Common myeloid progenitor, CD34-positive (primary cell): Measurements from ENCODE around the gene CPA1.

Experiments used
- CTCF ChIA-PET: fragments of 350-600 bp; sonication (Branson Sonifier 250); formaldehyde crosslinking; loops from one replicate; lab custom pipeline; 2021; ENCODE audit warnings: antibody characterized with exemption; lab: Charles Lee
- POLR2A ChIA-PET: fragments of 350-600 bp; sonication (Branson Sonifier 250); formaldehyde crosslinking; loops from one replicate; lab custom pipeline; 2021; ENCODE audit warnings: antibody characterized with exemption; lab: Charles Lee
- DNase-seq, 3 donors: peaks; one replicate each; pipeline versions ENCODE4 v3.0.0 to v3.0.0-alpha.2; 2013
- H3K27ac ChIP-seq, 2 experiments: 1 replicate in 1 of 2; 2 replicates in 1 of 2; pipeline ENCODE4 v1.7.0; 2013; ENCODE audit warnings: inconsistent platforms in 2 of 2, low read length in 2 of 2, mild to moderate bottlenecking in 2 of 2, low read depth in 1 of 2, moderate library complexity in 1 of 2; ENCODE audit not compliant: severe bottlenecking in 2 of 2, insufficient read depth in 1 of 2, poor library complexity in 1 of 2
- H3K27me3 ChIP-seq, 5 experiments: replicated peaks in 2 of 5; 1 replicate in 3 of 5; 2 replicates in 2 of 5; pipeline versions ENCODE4 v1.6.1 to v1.7.0; 2013; ENCODE audit warnings: low read length in 4 of 5, mild to moderate bottlenecking in 2 of 5, moderate library complexity in 2 of 5, inconsistent platforms in 1 of 5; ENCODE audit not compliant: insufficient read depth in 5 of 5, control insufficient read depth in 4 of 5
- H3K36me3 ChIP-seq, 4 experiments: 1 replicate in 2 of 4; 2 replicates in 2 of 4; pipeline versions ENCODE4 v1.6.1 to v1.7.0; 2013; ENCODE audit warnings: low read length in 3 of 4, control low read depth in 1 of 4, mild to moderate bottlenecking in 1 of 4; ENCODE audit not compliant: control insufficient read depth in 4 of 4, insufficient read depth in 4 of 4
- H3K4me1 ChIP-seq, 4 experiments: 1 replicate in 3 of 4; 2 replicates in 1 of 4; pipeline versions ENCODE4 v1.6.1 to v1.7.1; 2013; ENCODE audit warnings: low read length in 3 of 4, mild to moderate bottlenecking in 3 of 4, control low read depth in 1 of 4, inconsistent platforms in 1 of 4, moderate library complexity in 1 of 4; ENCODE audit not compliant: control insufficient read depth in 4 of 4, insufficient read depth in 4 of 4; ENCODE audit errors: control extremely low read depth in 1 of 4
- H3K4me3 ChIP-seq, 7 experiments: 1 replicate in 4 of 7; 2 replicates in 3 of 7; pipeline versions ENCODE4 v1.5.1 to v1.7.0; 2013; ENCODE audit warnings: mild to moderate bottlenecking in 7 of 7, low read length in 6 of 7, moderate library complexity in 6 of 7, inconsistent platforms in 2 of 7, low read depth in 2 of 7, control low read depth in 1 of 7; ENCODE audit not compliant: insufficient read depth in 4 of 7, control insufficient read depth in 1 of 7; ENCODE audit errors: extremely low read depth in 1 of 7
- H3K9me3 ChIP-seq, 5 experiments: 1 replicate in 4 of 5; 2 replicates in 1 of 5; pipeline versions ENCODE4 v1.6.1 to v1.7.1; 2013; ENCODE audit warnings: low read length in 4 of 5, mild to moderate bottlenecking in 2 of 5, inconsistent platforms in 1 of 5, low read depth in 1 of 5, moderate library complexity in 1 of 5; ENCODE audit not compliant: control insufficient read depth in 4 of 5, insufficient read depth in 2 of 5; ENCODE audit errors: control extremely low read depth in 1 of 5
- WGBS: methylation state at CpG from one replicate; pipeline ENCODE4 v1.1.5; 2013; ENCODE audit not compliant: insufficient coverage; 5-methylcytosine and 5-hydroxymethylcytosine counted together

CPA1 gene

DNA sequence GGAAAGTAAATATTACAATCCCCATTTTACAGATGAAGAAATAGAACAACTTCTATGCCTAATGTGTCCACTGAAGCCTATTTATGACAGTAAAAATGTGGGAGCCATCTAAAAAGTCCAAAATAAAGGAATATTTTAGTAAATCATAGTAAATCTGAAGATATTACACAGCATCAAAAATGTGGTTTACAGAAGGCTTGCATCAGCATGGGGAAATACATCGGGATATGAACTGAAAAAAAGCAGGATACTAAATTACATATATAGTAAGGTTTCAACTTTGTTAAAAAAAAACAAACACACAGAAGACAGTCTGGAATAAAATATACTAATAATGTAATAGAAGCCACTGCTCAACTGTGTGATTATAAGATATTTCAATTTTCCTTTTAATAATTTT, 20.8 kb downstream of the CPA1 start:
- POLR2A ChIA-PET, result no interaction called here
- Histone ChIP-seq H3K4me3 (no peak overlapping the region), H3K4me1 (peaks cover 3 to 30% (median 21%) of the 10 kb centered on the region in 4 experiments), H3K27me3 (no peaks in the 10 kb centered on the region), H3K9me3 (no peaks in the 10 kb centered on the region), H3K27ac (no peak overlapping the region), H3K36me3 (peaks cover 2 to 15% (median 11%) of the 10 kb centered on the region in 4 experiments)
- WGBS, result no CpG with 5 or more reads among the region's 1 CpG
- CTCF ChIA-PET, result interaction anchor here (1.5 to 1.7 kb wide), 2 partner anchors 16 to 26 kb away, joined by 3 to 7 read pairs; no protein-coding TSS in a partner anchor
- no peak for DNase-seq

DNA sequence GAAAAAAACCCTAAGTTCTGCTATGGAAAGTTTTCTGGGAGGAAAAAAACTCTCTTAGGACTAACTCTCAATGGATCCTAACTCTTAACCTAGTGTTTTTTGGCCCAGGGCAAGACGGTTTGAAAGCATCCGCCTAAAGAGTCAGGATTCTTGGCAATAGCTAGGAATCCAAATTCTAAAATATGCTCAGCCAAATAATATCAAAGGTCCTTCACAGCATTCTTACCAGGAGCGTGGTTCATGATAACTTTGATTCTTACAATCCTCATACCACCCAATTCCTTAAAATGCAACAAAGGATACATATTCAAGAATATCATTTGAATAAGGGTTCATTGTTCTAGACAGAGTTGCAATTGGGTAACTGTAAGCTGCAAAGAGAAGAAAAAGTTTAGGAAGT, 21.3 kb downstream of the CPA1 start:
- H3K4me3 ChIP-seq, result no peak overlapping the region
- peaks cover 2 to 15% (median 11%) of the 10 kb centered on the region in 4 experiments for H3K36me3 ChIP-seq
- 100% methylated on average over 2 of the region's 3 CpGs for WGBS
- DNase-seq, result no peak
- CTCF ChIA-PET, result interaction anchor here (0.8 to 1.7 kb wide), 4 partner anchors 15 to 442 kb away, joined by 3 to 7 read pairs (median 3); no protein-coding TSS in a partner anchor
- peaks cover 3 to 28% (median 20%) of the 10 kb centered on the region in 4 experiments for H3K4me1 ChIP-seq
- H3K27me3 ChIP-seq, result no peaks in the 10 kb centered on the region
- no peak overlapping the region for H3K27ac ChIP-seq
- POLR2A ChIA-PET, result no interaction called here
- H3K9me3 ChIP-seq, result no peaks in the 10 kb centered on the region

DNA sequence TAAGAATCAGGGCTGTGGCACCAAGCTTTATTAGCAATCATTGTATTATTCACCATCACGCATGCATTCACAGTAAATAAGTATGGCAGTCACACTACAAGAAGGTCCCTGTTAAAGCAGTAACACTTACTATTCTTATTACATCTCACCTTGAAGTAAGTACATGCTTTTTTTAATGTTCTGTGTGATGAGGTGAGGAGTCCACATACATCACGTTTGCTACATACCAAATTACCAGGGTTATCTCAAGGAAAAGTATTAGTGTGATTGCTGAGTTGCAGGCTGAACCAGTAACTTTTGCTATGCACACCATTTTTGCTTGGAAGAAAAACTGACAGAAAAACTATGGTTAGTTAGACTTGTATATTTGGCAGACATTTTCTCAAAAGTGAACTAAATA, 24.7 kb downstream of the CPA1 start:
- ChIA-PET POLR2A (no interaction called here), CTCF (no interaction called here)
- 100% methylated on average over 1 of the region's 2 CpGs for WGBS
- Histone ChIP-seq H3K27me3 (no peaks in the 10 kb centered on the region), H3K4me1 (peaks cover 0 to 18% (median 10%) of the 10 kb centered on the region in 4 experiments), H3K36me3 (peaks cover 2 to 15% (median 10%) of the 10 kb centered on the region in 4 experiments), H3K4me3 (no peak overlapping the region), H3K27ac (no peak overlapping the region), H3K9me3 (no peaks in the 10 kb centered on the region)
- no peak for DNase-seq

DNA sequence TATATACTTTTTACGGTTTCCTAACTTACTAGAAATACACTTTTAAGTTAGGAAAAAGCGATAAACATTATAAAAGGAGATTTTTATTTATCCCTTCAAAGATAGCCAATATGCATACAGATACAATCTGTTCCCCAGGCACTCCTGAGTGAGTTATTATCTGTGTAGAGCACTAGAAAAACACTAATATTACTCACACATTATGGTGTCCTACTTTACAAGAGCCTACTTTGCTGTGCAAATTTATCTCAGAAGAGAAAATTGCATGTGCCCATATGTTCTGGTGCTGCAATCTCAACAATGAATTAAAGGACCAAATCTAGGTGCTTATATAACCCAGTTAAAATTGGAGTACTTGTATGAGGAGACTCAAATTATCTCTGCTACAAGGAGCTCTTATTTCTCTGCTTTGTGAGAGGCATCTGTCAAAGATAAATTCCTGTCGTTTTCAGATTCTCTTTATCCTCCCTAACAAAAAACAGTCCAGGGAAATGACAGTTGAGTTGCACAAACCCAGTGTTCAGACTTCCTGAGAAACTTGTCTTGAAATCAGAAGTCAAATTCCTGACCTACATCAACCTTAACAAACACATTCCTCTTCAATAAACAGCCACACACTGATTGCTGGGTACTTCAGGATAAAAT, 28.9 kb downstream of the CPA1 start:
- Histone ChIP-seq H3K36me3 (peaks cover 0 to 5% (median 5%) of the 10 kb centered on the region in 4 experiments), H3K27ac (no peak overlapping the region), H3K27me3 (no peaks in the 10 kb centered on the region), H3K4me1 (peaks cover 0 to 23% (median 11%) of the 10 kb centered on the region in 4 experiments), H3K4me3 (no peak overlapping the region), H3K9me3 (no peaks in the 10 kb centered on the region)
- no peak for DNase-seq
- POLR2A ChIA-PET, result no interaction called here
- WGBS, result no CpG with 5 or more reads among the region's 3 CpGs
- CTCF ChIA-PET, result no interaction called here

DNA sequence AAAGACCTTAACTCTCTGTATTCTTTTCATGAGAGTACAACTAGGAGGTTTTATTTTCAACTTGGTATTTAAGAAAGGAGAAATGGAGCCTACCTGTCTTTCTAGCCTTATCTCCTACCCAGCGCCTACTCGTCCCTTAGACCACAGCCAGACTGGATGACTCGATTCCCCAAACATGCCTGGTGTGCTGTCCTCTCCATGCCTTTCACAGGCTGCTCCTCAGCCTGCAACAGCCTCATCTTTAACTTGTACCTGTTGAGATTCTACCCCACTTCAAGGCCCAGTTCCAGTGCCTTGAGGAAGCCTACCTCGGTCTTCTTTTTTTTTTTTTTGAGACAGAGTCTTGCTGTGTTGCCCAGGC, 29.4 kb downstream of the CPA1 start:
- WGBS, result 97% methylated on average over 3 of the region's 4 CpGs
- Histone ChIP-seq H3K27ac (no peak overlapping the region), H3K4me3 (no peak overlapping the region), H3K27me3 (no peaks in the 10 kb centered on the region), H3K9me3 (no peaks in the 10 kb centered on the region), H3K4me1 (peaks cover 3 to 26% (median 16%) of the 10 kb centered on the region in 4 experiments), H3K36me3 (peaks cover 0 to 5% (median 5%) of the 10 kb centered on the region in 4 experiments)
- no peak for DNase-seq
- ChIA-PET POLR2A (no interaction called here), CTCF (no interaction called here)

DNA sequence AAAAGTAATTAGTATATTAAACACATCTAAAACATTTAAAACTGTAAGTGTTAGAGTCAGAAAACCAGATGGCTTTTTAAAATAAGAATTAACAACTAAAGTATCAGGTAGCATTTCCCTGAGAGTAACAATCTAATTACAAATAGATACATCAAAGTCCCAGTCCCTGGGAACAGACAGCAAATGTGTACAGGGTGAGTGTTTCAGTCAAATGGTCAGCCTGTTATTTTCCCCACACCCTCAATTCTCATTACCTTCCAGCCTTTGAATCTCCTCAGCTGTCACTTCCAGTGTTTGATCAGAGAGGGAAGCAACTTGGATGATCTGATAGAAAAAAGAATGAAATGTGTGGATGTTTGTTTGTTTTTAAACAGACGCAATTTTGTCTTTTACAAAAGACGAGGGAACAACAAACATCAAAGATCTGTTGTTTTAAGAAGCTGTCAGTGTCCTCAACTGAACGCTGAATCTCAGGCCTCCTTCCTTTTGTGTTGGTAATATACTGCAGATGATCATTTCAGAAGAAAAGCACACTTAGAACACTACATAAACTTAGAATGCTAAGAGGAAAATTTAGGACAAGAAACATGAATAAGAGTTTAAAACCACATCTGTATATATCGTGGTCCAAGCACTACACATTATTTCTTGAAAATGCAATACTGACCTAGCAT, 30.7 kb downstream of the CPA1 start:
- H3K27ac ChIP-seq, result no peak overlapping the region
- CTCF ChIA-PET, result interaction anchor here (1.5 to 1.6 kb wide), 2 partner anchors 8 to 76 kb away, joined by 3 to 4 read pairs; no protein-coding TSS in a partner anchor
- H3K9me3 ChIP-seq, result no peaks in the 10 kb centered on the region
- no peak overlapping the region for H3K4me3 ChIP-seq
- H3K36me3 ChIP-seq, result peaks cover 0 to 5% (median 5%) of the 10 kb centered on the region in 4 experiments
- H3K4me1 ChIP-seq, result peaks cover 6 to 35% (median 23%) of the 10 kb centered on the region in 4 experiments
- POLR2A ChIA-PET, result no interaction called here
- 90% methylated on average over 2 of the region's 4 CpGs for WGBS
- no peak for DNase-seq
- H3K27me3 ChIP-seq, result no peaks in the 10 kb centered on the region

DNA sequence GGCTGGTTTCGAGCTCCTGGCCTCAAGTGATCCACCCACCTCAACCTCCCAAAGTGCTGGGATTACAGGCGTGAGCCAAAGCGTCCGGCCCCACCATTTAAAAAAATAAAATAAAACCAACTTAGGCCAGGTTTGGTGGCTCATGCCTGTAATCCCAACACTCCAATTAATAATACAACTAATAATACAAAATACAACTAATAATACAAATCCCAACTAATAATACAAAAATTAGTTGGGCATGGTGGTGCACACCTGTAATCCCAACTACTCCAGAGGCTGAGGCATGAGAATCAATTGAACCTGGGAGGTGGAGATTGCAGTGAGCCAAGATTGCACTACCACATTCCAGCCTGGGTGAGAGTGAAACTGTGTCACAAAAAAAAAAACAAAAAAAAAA, 32.9 kb downstream of the CPA1 start:
- H3K27me3 ChIP-seq, result no peaks in the 10 kb centered on the region
- H3K9me3 ChIP-seq, result no peaks in the 10 kb centered on the region
- ChIA-PET POLR2A (no interaction called here), CTCF (interaction anchor here (0.7 to 1.8 kb wide), 3 partner anchors 17 to 126 kb away, joined by 3 to 4 read pairs (median 4); no protein-coding TSS in a partner anchor)
- 100% methylated on average over 4 of the region's 4 CpGs for WGBS
- H3K36me3 ChIP-seq, result peaks cover 0 to 5% (median 5%) of the 10 kb centered on the region in 4 experiments
- peaks cover 12 to 47% (median 27%) of the 10 kb centered on the region in 4 experiments for H3K4me1 ChIP-seq
- no peak for DNase-seq
- no peak overlapping the region for H3K4me3 ChIP-seq
- no peak overlapping the region for H3K27ac ChIP-seq
